Activated CD4-positive, alpha-beta T cell treated with anti-CD3 and anti-CD28 coated beads for 36 hours (primary cell): Measurements from ENCODE around the gene UBXN1. TPM values are rescaled to one million over a fixed set of nuclear protein-coding genes. Genes with fewer than 3 reads are reported as not detected.
A peak's percentile ranks its signal among the peaks of the same experiment; 100 is the strongest.

Source experiments
- ATAC-seq: fragments of 200-7000 bp; cut with Tn5 transposase; one replicate; pipeline ENCODE4 v1.10.0; 2021; ENCODE audit warnings: mild to moderate bottlenecking, moderate library complexity
- CTCF ChIA-PET: fragments of 350-600 bp; sonication (Branson Sonifier 250); formaldehyde crosslinking; loops from one replicate; lab custom pipeline; 2021; ENCODE audit warnings: antibody characterized with exemption; lab: Charles Lee
- POLR2A ChIA-PET: fragments of 350-600 bp; sonication (Branson Sonifier 250); formaldehyde crosslinking; loops from one replicate; lab custom pipeline; 2021; ENCODE audit warnings: antibody characterized with exemption, inconsistent platforms; lab: Charles Lee
- DNase-seq: peaks from one replicate; pipeline ENCODE4 v3.0.0-alpha.2; 2020
- H3K27ac Mint-ChIP-seq: one replicate; pipeline ENCODE4 v1.8.0; 2021; ENCODE audit warnings: mixed read lengths
- H3K27me3 Mint-ChIP-seq: one replicate; pipeline ENCODE4 v1.8.0; 2021; ENCODE audit warnings: mixed read lengths
- H3K36me3 Mint-ChIP-seq: one replicate; pipeline ENCODE4 v1.8.0; 2021; ENCODE audit warnings: low read depth, mixed read lengths
- H3K4me1 Mint-ChIP-seq: one replicate; pipeline ENCODE4 v1.8.0; 2021; ENCODE audit warnings: mixed read lengths
- H3K4me3 Mint-ChIP-seq: one replicate; pipeline ENCODE4 v1.8.0; 2021; ENCODE audit warnings: mild to moderate bottlenecking, moderate library complexity, mixed read lengths
- H3K9me3 Mint-ChIP-seq: one replicate; pipeline ENCODE4 v1.8.0; 2021; ENCODE audit warnings: low read depth, mixed read lengths
- intact Hi-C, 2 experiments: fragments of 100-400 bp; cut with DNase I in 1 of 2; cut with micrococcal nuclease in 1 of 2; formaldehyde crosslinking; loops; one replicate each; pipeline versions ENCODE4 v1.14.2 to v1.15.1; 2022 to 2024; cut with DNase I, micrococcal nuclease
- total RNA-seq, 2 experiments: library from RNA; stranded (reverse); gene quantifications; one replicate each; pipeline ENCODE4 v1.2.3, GENCODE V29; 2021

UBXN1 gene, protein sequence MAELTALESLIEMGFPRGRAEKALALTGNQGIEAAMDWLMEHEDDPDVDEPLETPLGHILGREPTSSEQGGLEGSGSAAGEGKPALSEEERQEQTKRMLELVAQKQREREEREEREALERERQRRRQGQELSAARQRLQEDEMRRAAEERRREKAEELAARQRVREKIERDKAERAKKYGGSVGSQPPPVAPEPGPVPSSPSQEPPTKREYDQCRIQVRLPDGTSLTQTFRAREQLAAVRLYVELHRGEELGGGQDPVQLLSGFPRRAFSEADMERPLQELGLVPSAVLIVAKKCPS
- total RNA-seq, result 100 to 1,000 TPM in 1 of 2 experiments, 10 to 100 TPM in 1; 95.6 to 119 TPM

DNA sequence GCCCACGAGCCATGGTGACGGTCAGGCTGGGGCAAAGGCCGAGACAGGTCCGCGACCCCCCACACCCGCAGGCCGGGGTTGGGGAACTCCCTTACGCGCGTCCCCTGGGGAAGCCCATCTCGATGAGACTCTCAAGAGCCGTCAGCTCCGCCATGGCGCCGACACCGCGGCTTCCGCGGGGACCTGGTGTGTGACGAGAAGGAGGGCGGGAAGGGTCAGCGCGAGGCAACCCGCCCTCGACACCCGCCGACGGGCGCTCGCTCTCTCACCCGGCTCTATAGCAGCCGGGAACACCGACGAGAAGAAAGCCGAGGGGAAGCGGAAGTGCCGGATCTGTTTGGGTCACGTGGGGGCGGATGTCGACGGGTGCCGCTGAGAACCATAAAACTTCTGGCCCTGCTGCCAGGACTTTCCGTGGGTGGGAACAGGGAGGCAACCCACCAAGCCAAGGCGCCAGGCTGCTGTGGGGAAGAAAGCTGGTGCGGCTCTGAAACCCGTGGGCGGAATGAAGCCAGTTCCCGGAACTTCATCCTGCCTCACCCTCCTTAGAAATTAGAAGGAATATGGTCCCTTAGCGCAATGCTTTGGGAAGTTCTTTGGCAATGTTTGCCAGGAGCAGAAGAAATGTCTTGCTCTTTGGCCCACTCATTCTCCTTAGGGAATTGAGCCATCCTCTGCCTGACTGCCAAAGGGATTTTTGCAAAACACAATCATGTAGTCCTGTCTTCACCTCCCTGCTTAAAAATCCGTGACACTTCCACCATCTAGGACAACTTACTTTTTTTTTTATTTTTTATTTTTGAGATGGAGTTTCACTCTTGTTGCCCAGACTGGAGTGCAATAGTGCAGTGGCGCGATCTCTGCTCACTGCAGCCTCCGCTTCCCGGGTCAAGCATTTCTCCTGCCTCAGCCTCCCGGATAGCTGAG lies at the start of gene UBXN1:
Gene UBXN1 (minus strand): TSS at position 304 of the 927 bp plus-strand sequence. CDS start 150 bp downstream, at position 154.
- peak; percentile 88 for ATAC-seq
- intact Hi-C loops, result loop anchor here (1.0 to 2.0 kb wide), 5 partner anchors 26 to 202 kb away; partner anchors contain the start of genes TUT1 (in 2 of the 2), INTS5 (in 1 of the 2), MTA2 (in 1 of the 2) and SLC3A2 (in 1 of the 2)
- peak within 1 kb of the TSS; percentile 92 for H3K27ac Mint-ChIP-seq
- no peaks in the 10 kb centered on the region for H3K9me3 Mint-ChIP-seq
- ChIA-PET CTCF (interaction anchor here (0.9 to 3.0 kb wide), 8 partner anchors 14 to 182 kb away, joined by 3 to 32 read pairs (median 4); partner anchors contain the start of genes B3GAT3, C11orf98 and CSKMT), POLR2A (interaction anchor here (0.6 to 3.2 kb wide), 9 partner anchors 9 to 217 kb away, joined by 3 to 12 read pairs (median 3); partner anchors contain the start of genes C11orf98, CSKMT, TUT1 and WDR74)
- peak; percentile 93 for DNase-seq
- peaks cover 20% of the 10 kb centered on the region for H3K36me3 Mint-ChIP-seq
- H3K4me1 Mint-ChIP-seq, result peaks cover 28% of the 10 kb centered on the region
- H3K27me3 Mint-ChIP-seq, result no peaks in the 10 kb centered on the region
- peak within 1 kb of the TSS; percentile 82 for H3K4me3 Mint-ChIP-seq

DNA sequence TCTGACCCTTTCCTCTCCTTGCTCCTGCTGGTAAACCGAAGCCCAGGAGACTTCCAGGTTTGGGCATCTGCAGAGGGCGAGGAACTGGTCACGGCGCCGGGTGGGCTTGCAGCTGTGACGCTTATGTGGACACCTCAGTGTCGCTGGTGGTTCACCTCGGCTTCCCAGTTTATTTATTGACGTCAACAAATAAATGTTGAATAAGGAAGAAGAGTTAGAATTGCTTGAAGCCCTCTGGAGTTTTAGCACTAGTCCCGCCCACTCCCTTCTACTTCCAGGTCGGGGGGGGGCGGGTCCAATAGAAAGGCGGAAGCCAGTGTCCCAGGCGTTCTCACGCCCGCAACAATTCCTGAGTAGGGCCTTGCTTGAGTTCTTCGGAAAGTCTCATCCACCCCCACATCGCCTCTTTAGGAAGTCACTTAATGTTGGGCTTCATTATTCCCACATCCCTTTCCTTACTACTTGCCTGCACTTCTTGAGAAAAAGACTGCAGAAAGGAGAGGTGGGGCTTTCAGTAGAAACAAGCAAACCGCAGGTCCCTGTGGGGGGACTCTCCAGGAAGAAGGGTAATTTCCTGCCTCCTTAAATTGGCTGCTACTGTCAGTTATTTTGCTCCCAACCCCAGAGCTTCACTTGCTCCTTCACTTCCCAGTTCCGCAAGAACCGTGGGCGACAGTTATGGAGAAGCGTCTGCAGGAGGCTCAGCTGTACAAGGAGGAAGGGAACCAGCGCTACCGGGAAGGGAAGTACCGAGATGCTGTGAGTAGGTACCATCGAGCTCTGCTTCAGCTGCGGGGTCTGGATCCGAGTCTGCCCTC lies 49.5 kb upstream of the UBXN1 start, which contains the start of gene TTC9C:
Gene TTC9C (plus strand): TSS at position 316 of the 818 bp plus-strand sequence. CDS start 363 bp downstream, at position 679.
- Mint-ChIP-seq H3K27ac (peak within 1 kb of the TSS; percentile 97), H3K9me3 (no peaks in the 10 kb centered on the region), H3K36me3 (peaks cover 51% of the 10 kb centered on the region), H3K4me1 (peaks cover 41% of the 10 kb centered on the region), H3K27me3 (no peaks in the 10 kb centered on the region), H3K4me3 (peak within 1 kb of the TSS; percentile 87)
- POLR2A ChIA-PET, result interaction anchor here (0.5 to 3.7 kb wide), 19 partner anchors 9 to 1477 kb away, joined by 3 to 69 read pairs (median 5); partner anchors contain the start of genes C11orf98, CSKMT, CYB561A3 and INTS5
- DNase-seq (peak; percentile 90), ATAC-seq (peak; percentile 19)
- intact Hi-C loops, result loop anchor here (1.0 to 5.0 kb wide), 8 partner anchors 26 to 1589 kb away; partner anchors contain the start of genes FEN1 (in 1 of the 2), LBHD1 (in 1 of the 2), POLR2G (in 1 of the 2) and PRDX5 (in 1 of the 2)
- CTCF ChIA-PET, result interaction anchor here (0.6 to 1.5 kb wide), 6 partner anchors 8 to 1145 kb away, joined by 3 to 4 read pairs (median 3); no protein-coding TSS in a partner anchor

DNA sequence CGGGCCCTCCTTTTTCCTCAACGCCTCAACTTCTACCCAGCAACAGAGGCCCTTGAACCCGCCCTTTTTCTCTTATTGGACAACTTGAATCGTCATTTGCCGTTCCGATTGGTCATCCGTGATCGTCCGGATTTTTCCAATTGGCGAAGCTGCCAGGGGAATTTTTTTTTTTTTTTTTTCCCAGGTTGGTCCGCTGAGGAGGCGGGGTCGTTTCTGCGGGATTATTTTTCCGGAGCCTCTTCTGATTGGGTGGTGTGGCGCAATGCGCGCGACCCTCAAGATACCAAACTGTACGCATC lies 48.9 kb upstream of the UBXN1 start:
- CTCF ChIA-PET, result interaction anchor here (0.7 to 1.6 kb wide), 15 partner anchors 9 to 303 kb away, joined by 3 to 10 read pairs (median 4); partner anchors contain the start of genes POLR2G, TUT1 and ZBTB3
- ATAC-seq, result peak; percentile 67
- peak overlapping the region; percentile 97 for H3K27ac Mint-ChIP-seq
- H3K4me3 Mint-ChIP-seq, result peak overlapping the region; percentile 87
- peaks cover 52% of the 10 kb centered on the region for H3K36me3 Mint-ChIP-seq
- no peaks in the 10 kb centered on the region for H3K27me3 Mint-ChIP-seq
- intact Hi-C loops, result loop anchor here (1.0 to 5.0 kb wide), 24 partner anchors 19 to 1589 kb away; partner anchors contain the start of genes POLR2G (in 2 of the 2), TMEM179B (in 2 of the 2), UQCC3 (in 2 of the 2) and ZBTB3 (in 2 of the 2)
- POLR2A ChIA-PET, result interaction anchor here (0.6 to 3.7 kb wide), 29 partner anchors 9 to 1394 kb away, joined by 3 to 69 read pairs (median 4); partner anchors contain the start of genes C11orf98, CSKMT, CYB561A3 and EEF1G
- peaks cover 37% of the 10 kb centered on the region for H3K4me1 Mint-ChIP-seq
- H3K9me3 Mint-ChIP-seq, result no peaks in the 10 kb centered on the region
- DNase-seq, result peak; percentile 88

DNA sequence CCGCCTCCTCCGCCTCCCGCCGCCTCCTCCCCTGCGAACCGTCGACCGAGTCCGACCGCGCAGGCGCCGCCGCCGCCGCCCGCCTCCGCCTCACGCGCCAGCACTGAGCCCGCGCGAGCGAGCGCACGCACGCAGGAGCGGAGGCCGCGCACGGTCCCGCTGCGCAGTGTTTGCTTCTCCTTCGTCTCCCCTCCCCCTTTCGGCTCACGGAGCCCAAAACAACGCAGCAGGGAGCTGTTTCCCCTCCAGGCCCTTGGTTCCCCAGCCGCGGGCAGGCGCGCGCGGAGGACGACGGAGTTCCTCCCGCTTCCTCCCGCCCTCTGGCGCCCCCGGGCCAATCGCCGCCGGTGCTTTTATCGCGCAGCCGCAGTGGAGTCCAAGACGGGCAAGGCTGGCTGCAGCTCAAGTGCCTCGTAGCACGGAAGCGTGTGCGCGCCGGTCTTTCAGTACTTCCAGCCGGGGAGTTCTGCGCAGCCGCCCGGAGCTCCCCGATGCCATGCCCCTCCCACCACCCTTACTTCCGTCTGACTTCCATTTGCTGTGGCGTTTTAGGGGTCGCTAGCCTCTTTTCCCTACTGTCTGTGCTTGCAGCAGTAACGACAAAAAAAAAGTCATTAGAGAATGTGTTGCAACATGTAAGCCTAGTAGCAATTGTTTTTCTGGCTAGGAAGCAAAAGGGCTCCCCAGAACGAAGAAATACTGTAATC lies 48.4 kb upstream of the UBXN1 start, which contains the start of gene HNRNPUL2:
Gene HNRNPUL2 (minus strand): TSS at position 293 of the 707 bp plus-strand sequence. CDS start 301 bp downstream, outside the sequence.
- Mint-ChIP-seq H3K4me3 (peak within 1 kb of the TSS; percentile 87), H3K36me3 (peaks cover 57% of the 10 kb centered on the region), H3K4me1 (peaks cover 39% of the 10 kb centered on the region), H3K27me3 (no peaks in the 10 kb centered on the region), H3K9me3 (no peaks in the 10 kb centered on the region), H3K27ac (peak within 1 kb of the TSS; percentile 97)
- ATAC-seq, result peak; percentile 89
- ChIA-PET POLR2A (interaction anchor here (0.6 to 3.7 kb wide), 32 partner anchors 8 to 1393 kb away, joined by 3 to 69 read pairs (median 4); partner anchors contain the start of genes C11orf98, CSKMT, CYB561A3 and EEF1G), CTCF (interaction anchor here (0.7 to 1.6 kb wide), 18 partner anchors 10 to 303 kb away, joined by 3 to 10 read pairs (median 4); partner anchors contain the start of genes POLR2G, TUT1 and ZBTB3)
- peak; percentile 99 for DNase-seq
- intact Hi-C loops, result loop anchor here (1.0 to 5.0 kb wide), 22 partner anchors 18 to 1590 kb away; partner anchors contain the start of genes TMEM179B (in 2 of the 2), UQCC3 (in 2 of the 2), C11orf98 (in 1 of the 2) and CSKMT (in 1 of the 2)

DNA sequence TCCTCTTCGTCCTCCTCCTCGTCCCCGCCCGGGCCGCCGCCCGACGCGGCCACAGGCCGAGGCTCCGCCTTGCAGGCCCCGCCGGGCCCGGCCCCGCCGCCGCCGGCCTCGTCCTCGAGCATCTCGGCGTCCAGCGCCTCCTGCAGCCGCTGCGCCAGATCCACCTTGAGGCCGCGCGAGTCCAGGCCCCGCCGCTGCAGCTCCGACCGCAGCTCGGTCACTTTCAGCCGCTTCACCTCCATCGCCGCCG lies 48.0 kb upstream of the UBXN1 start:
- CTCF ChIA-PET, result interaction anchor here (0.7 to 1.6 kb wide), 13 partner anchors 10 to 135 kb away, joined by 3 to 10 read pairs (median 4); partner anchors contain the start of genes POLR2G, TUT1 and ZBTB3

DNA sequence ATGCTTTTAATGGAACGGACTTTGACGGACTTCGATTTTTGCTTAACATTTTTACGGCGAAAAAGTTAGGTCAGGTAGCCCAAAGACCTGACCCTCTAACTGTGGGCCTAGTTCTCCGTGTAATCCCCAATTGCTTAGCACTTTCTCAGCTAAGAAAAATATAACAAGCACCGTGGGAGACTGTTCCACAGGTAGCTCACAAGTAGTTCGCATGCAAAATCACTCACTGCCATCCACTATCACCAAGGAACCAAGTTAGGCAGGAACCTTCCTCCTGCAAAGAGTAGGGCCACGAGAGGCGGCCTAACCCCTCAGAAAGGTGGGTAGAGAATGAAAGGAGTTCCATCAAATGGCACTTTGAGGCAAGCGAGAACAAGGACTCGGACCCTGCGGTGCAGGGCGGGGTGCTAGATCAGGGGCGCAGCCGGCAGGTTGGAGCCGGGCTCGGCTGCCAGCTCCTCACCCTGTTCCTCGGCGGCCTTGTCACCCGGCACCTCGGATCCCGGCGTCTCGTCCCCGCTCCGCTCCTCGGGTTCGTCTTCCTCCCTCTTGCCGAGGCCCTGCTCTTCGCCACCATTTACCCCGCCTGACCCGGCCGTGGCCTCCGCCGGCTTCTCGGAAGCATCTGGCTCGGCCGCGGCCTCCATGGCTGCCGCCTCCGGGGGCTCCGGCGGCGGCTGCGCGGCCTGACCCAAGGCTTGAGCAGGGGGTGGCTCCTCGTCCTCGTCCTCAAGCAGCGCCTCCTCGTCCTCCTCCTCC lies 47.5 kb upstream of the UBXN1 start:
- CTCF ChIA-PET, result interaction anchor here (1.2 to 1.6 kb wide), 6 partner anchors 15 to 132 kb away, joined by 3 to 10 read pairs (median 4); partner anchors contain the start of genes POLR2G and ZBTB3
- Mint-ChIP-seq H3K9me3 (no peaks in the 10 kb centered on the region), H3K27ac (peak overlapping the region; percentile 91), H3K27me3 (no peaks in the 10 kb centered on the region), H3K4me1 (peaks cover 42% of the 10 kb centered on the region), H3K4me3 (peak overlapping the region; percentile 87), H3K36me3 (peaks cover 64% of the 10 kb centered on the region)
- DNase-seq (peak; percentile 47), ATAC-seq (no peak)
- intact Hi-C loops, result loop anchor here (2.0 to 5.0 kb wide), 5 partner anchors 54 to 1591 kb away; partner anchors contain the start of genes FEN1 (in 1 of the 2), LBHD1 (in 1 of the 2), PRDX5 (in 1 of the 2) and STIP1 (in 1 of the 2)
- POLR2A ChIA-PET, result interaction anchor here (0.7 to 3.7 kb wide), 14 partner anchors 45 to 152 kb away, joined by 3 to 69 read pairs (median 10); partner anchors contain the start of genes C11orf98, CSKMT, EEF1G and LBHD1

More for the DNA sequence above, 48.0 kb upstream of the UBXN1 start:
- no peaks in the 10 kb centered on the region for H3K27me3 Mint-ChIP-seq
- DNase-seq (no peak), ATAC-seq (no peak)
- POLR2A ChIA-PET, result interaction anchor here (0.8 to 3.7 kb wide), 22 partner anchors 14 to 166 kb away, joined by 3 to 69 read pairs (median 8); partner anchors contain the start of genes C11orf98, CSKMT, EEF1G and INTS5
- peak overlapping the region; percentile 87 for H3K4me3 Mint-ChIP-seq
- H3K4me1 Mint-ChIP-seq, result peaks cover 44% of the 10 kb centered on the region
- peaks cover 61% of the 10 kb centered on the region for H3K36me3 Mint-ChIP-seq
- intact Hi-C loops, result loop anchor here (1.0 to 5.0 kb wide), 22 partner anchors 18 to 1590 kb away; partner anchors contain the start of genes TMEM179B (in 2 of the 2), UQCC3 (in 2 of the 2), C11orf98 (in 1 of the 2) and CSKMT (in 1 of the 2)
- no peaks in the 10 kb centered on the region for H3K9me3 Mint-ChIP-seq
- H3K27ac Mint-ChIP-seq, result peak overlapping the region; percentile 97

DNA sequence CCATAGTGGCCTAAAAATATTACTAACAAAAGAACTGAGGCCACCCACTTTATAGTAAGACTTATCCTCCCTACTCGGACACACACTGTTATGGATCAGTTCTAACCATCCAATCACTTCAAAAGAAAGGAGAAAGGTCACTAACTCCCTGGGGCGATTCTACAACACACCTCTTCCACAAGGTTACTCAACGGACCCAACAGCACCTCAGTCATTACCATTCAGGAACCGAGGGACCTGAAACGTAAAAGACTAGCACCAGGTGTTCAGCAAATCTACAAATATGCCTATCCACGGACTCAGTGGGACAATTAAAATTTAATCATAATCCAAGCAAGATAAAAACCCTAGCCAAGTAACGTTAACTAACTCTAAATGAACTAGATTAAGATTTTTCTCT lies 46.8 kb upstream of the UBXN1 start:
- Mint-ChIP-seq H3K36me3 (peaks cover 66% of the 10 kb centered on the region), H3K27me3 (no peaks in the 10 kb centered on the region), H3K27ac (peak overlapping the region; percentile 91), H3K4me1 (peaks cover 36% of the 10 kb centered on the region), H3K4me3 (peak overlapping the region; percentile 87), H3K9me3 (no peaks in the 10 kb centered on the region)
- DNase-seq (no peak), ATAC-seq (no peak)
- CTCF ChIA-PET, result interaction anchor here (1.2 kb wide), 1 partner anchor 15 kb away, joined by 3 read pairs; no protein-coding TSS in a partner anchor
- intact Hi-C loops, result loop anchor here (2.0 to 5.0 kb wide), 5 partner anchors 53 to 1592 kb away; partner anchors contain the start of genes FEN1 (in 1 of the 2), LBHD1 (in 1 of the 2), PRDX5 (in 1 of the 2) and STIP1 (in 1 of the 2)
- POLR2A ChIA-PET, result interaction anchor here (0.6 to 3.4 kb wide), 6 partner anchors 13 to 130 kb away, joined by 3 to 53 read pairs (median 14); partner anchors contain the start of genes C11orf98, CSKMT, LBHD1 and UQCC3

DNA sequence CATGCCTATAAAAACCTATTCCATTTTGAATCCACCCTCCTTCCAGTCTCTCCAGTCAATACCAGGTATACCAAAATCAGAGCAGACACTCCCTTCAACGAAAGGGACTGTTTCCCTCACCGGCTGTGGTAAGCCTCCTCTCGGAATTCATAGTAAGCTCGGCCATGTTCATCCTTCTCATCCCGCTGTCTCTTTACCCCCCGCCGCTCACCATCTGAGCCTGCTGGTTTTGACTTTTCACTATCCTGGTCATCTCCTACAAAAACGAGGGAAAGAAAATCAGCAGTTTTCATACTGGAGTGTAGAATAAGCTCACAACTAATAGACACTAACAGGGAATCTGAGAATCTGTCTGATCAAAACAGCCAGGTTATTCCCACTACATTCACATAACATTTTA lies 45.3 kb upstream of the UBXN1 start:
- DNase-seq, result no peak
- H3K27me3 Mint-ChIP-seq, result no peaks in the 10 kb centered on the region
- ChIA-PET POLR2A (interaction anchor here (1.5 kb wide), 1 partner anchor 132 kb away, joined by 5 read pairs; no protein-coding TSS in a partner anchor), CTCF (interaction anchor here (1.5 to 1.9 kb wide), 2 partner anchors 11 to 82 kb away, joined by 3 to 5 read pairs; partner anchors contain the start of gene NXF1)
- no peak for ATAC-seq
- no peaks in the 10 kb centered on the region for H3K9me3 Mint-ChIP-seq
- peak overlapping the region; percentile 84 for H3K27ac Mint-ChIP-seq
- intact Hi-C loops, result no loop called here
- peak overlapping the region; percentile 87 for H3K4me3 Mint-ChIP-seq
- H3K36me3 Mint-ChIP-seq, result peaks cover 77% of the 10 kb centered on the region
- H3K4me1 Mint-ChIP-seq, result peaks cover 34% of the 10 kb centered on the region
